K562 (cell line): Measurements from ENCODE around the gene NHS.

Experiments used
- CTCF ChIP-seq, 3 experiments: IDR thresholded peaks in 2 of 3; conservative IDR thresholded peaks in 1 of 3; 2 replicates each; pipeline ENCODE4 v1.5.1; 2011 to 2012; ENCODE audit warnings: low read length in 3 of 3, mild to moderate bottlenecking in 3 of 3, control low read depth in 2 of 3, improper control_type of control experiment in 1 of 3, inconsistent platforms in 1 of 3, low read depth in 1 of 3, mixed read lengths in 1 of 3, moderate library complexity in 1 of 3; ENCODE audit not compliant: insufficient read depth in 2 of 3
- KDM2B ChIP-seq: fragments of 250-450 bp; sonication (Bioruptor Pico); IDR thresholded peaks from 2 replicates; pipeline ENCODE4 v1.8.0; 2021; ENCODE audit warnings: mild to moderate bottlenecking, moderate library complexity
- MAX ChIP-seq: sonication (generic); formaldehyde crosslinking; IDR thresholded peaks from 2 replicates; pipeline ENCODE4 v1.9.0; 2022; ENCODE audit warnings: mild to moderate bottlenecking, missing genetic modification reagents
- POLR2A ChIP-seq: fragments of 450-650 bp; conservative IDR thresholded peaks from 2 replicates; pipeline ENCODE4 v1.6.1; 2016
- TFE3 ChIP-seq: fragments of 450-650 bp; formaldehyde crosslinking; IDR thresholded peaks from 2 replicates; pipeline ENCODE4 v1.4.0; 2020; ENCODE audit warnings: mild to moderate bottlenecking, mixed read lengths
- ZNF384 ChIP-seq: IDR thresholded peaks from 2 replicates; pipeline ENCODE4 v1.6.1; 2012; ENCODE audit warnings: low read depth, low read length, improper control_type of control experiment

GRCh38 chrX:17485391-17485790 lies 110.4 kb downstream of the NHS start:
- no peak for TF ChIP-seq MAX (CRISPR knock-in tag)
- TF ChIP-seq POLR2A = no peak
- TF ChIP-seq KDM2B (CRISPR knock-in tag) = no peak
- TF ChIP-seq CTCF (IDR thresholded peaks at IDR 0.05 in 2 of 3, conservative IDR thresholded peaks at IDR 0.05 in 1 of 3; ENCODE audit: insufficient read depth in 2 of 3, low read depth in 1 of 3, low read length in 3 of 3) = no peak
- no peak for TF ChIP-seq ZNF384
- no peak for TF ChIP-seq TFE3 (CRISPR knock-in tag)
